HL-60 (cell line): ENCODE results near the gene FAM89B.

Source experiments
- GABPA ChIP-seq: IDR thresholded peaks from 2 replicates; pipeline ENCODE4 v1.6.1; 2012; ENCODE audit warnings: low read depth
- REST ChIP-seq: IDR thresholded peaks from 2 replicates; pipeline ENCODE4 v1.6.1; 2012; ENCODE audit warnings: low read depth; ENCODE audit not compliant: insufficient replicate concordance
- TF ChIP-seq, protein P1 (sequence below): IDR thresholded peaks from one replicate; pipeline ENCODE4 v1.5.1; 2011; ENCODE audit warnings: low read length, control low read depth, inconsistent platforms; ENCODE audit not compliant: insufficient read depth

DNA sequence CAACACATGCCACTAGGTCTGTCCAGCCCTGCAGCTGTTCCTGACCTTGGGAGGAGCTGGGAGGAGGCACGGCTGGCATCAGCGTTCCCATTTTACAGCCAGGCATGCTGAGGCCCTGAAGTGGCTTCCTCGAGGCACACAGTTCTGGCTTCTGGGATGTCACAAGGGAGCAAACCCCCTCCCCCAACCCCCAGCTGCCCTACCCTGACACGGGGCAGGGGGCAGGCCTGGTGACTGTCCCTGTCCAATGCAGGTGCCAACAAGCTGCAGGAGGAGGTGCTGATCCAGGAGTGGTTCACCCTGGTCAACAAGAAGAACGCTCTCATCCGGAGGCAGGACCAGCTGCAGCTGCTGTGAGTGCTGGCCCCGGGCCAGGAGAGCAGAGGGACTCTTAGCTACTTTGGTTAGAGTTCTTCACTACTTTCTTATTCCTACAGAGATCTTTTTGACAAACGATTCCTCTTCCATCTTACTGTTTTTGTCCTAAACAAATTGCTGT lies 18.0 kb downstream of the FAM89B start:
- TF ChIP-seq, protein P1, sequence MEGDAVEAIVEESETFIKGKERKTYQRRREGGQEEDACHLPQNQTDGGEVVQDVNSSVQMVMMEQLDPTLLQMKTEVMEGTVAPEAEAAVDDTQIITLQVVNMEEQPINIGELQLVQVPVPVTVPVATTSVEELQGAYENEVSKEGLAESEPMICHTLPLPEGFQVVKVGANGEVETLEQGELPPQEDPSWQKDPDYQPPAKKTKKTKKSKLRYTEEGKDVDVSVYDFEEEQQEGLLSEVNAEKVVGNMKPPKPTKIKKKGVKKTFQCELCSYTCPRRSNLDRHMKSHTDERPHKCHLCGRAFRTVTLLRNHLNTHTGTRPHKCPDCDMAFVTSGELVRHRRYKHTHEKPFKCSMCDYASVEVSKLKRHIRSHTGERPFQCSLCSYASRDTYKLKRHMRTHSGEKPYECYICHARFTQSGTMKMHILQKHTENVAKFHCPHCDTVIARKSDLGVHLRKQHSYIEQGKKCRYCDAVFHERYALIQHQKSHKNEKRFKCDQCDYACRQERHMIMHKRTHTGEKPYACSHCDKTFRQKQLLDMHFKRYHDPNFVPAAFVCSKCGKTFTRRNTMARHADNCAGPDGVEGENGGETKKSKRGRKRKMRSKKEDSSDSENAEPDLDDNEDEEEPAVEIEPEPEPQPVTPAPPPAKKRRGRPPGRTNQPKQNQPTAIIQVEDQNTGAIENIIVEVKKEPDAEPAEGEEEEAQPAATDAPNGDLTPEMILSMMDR: no peak
- TF ChIP-seq REST (no peak), GABPA (no peak)
